MM.1S (cell line): ENCODE results near the gene COLGALT1.

Experiments
- EZH2 ChIP-seq: fragments of 300-600 bp; sonication (generic); optimal IDR thresholded peaks from 2 replicates; pipeline ENCODE3; 2017; ENCODE audit warnings: low read depth, mild to moderate bottlenecking, antibody characterized with exemption, low read length, mixed read lengths
- EZH2phosphoT487 ChIP-seq: fragments of 300-600 bp; sonication (generic); IDR thresholded peaks from 2 replicates; pipeline ENCODE4 v1.6.1; 2018; ENCODE audit warnings: antibody characterized with exemption, low read length
- TF ChIP-seq, protein P1 (sequence below): fragments of 300-600 bp; sonication (generic); IDR thresholded peaks from 2 replicates; pipeline ENCODE4 v1.5.1; 2016; ENCODE audit warnings: antibody characterized with exemption, low read length, mixed read lengths

DNA sequence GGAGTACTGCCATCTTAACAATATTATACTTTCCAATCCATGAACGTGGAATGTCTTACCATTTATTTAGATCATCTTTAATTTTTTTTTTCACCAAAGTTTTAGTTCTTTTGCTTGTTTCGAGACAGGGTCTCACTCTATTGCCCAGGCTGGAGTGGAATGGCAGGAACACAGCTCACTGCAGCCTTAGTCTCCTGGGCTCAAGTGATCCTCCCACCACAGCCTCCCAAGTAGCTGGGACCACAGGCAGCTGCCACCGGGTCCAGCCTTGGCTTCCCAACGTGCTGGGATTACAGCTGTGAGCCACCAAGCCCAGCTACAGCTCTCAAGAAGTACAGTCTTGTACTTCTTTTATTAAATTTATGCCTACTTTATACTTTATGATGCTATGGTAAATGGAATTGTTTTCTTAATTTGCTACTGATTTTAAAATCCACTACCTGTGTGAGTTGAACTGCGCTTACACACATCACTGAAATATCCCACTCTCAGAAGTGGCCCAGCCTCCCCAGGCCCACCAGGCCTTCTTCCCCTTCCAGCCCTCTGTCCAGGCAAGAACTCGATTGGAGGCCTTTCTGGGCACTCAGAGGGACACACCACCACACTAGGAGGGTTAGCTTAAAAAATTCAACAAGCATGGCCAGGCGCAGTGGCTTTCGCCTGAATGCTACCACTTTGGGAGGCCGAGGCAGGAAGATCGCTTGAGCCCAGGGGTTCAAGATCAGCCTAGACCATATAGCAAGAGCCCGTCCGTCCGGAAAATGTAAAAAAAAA is 45.0 kb upstream of the COLGALT1 start:
- TF ChIP-seq EZH2 (no peak), EZH2phosphoT487 (no peak)
- TF ChIP-seq, protein P1, sequence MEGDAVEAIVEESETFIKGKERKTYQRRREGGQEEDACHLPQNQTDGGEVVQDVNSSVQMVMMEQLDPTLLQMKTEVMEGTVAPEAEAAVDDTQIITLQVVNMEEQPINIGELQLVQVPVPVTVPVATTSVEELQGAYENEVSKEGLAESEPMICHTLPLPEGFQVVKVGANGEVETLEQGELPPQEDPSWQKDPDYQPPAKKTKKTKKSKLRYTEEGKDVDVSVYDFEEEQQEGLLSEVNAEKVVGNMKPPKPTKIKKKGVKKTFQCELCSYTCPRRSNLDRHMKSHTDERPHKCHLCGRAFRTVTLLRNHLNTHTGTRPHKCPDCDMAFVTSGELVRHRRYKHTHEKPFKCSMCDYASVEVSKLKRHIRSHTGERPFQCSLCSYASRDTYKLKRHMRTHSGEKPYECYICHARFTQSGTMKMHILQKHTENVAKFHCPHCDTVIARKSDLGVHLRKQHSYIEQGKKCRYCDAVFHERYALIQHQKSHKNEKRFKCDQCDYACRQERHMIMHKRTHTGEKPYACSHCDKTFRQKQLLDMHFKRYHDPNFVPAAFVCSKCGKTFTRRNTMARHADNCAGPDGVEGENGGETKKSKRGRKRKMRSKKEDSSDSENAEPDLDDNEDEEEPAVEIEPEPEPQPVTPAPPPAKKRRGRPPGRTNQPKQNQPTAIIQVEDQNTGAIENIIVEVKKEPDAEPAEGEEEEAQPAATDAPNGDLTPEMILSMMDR: no peak
